Uterus (tissue), 4 donors: Measurements from ENCODE around the gene VPS54. TPM values are rescaled to one million over a fixed set of nuclear protein-coding genes. Genes with fewer than 3 reads are reported as not detected.
"Not testable (repeated sequence)": the region's sequence is repeated elsewhere in the genome, so short reads cannot be mapped to it uniquely, and the experiment has no call there.

Experiments used
- DNase-seq, 2 donors: peaks; one replicate each; pipeline ENCODE4 v3.0.0-alpha.2; 2019 to 2020
- H3K27ac ChIP-seq, 2 donors: fragments of 200-600 bp; sonication (generic); 1 replicate in 1 of 2; 2 replicates in 1 of 2; pipeline ENCODE4 v1.5.1; 2016 to 2018
- H3K27me3 ChIP-seq, 2 donors: fragments of 200-600 bp; sonication (generic); one replicate each; pipeline ENCODE4 v1.5.1; 2018 to 2019; ENCODE audit warnings: control low read depth in 1 of 2
- H3K36me3 ChIP-seq, 2 donors: fragments of 200-600 bp; sonication (generic); one replicate each; pipeline ENCODE4 v1.5.1; 2019; ENCODE audit warnings: control low read depth in 1 of 2
- H3K4me1 ChIP-seq, 2 donors: fragments of 200-600 bp; sonication (generic); one replicate each; pipeline ENCODE4 v1.5.1; 2018 to 2019; ENCODE audit warnings: control low read depth in 1 of 2
- H3K4me3 ChIP-seq, 2 donors: fragments of 200-600 bp; sonication (generic); 1 replicate in 1 of 2; 2 replicates in 1 of 2; pipeline ENCODE4 v1.5.1; 2018 to 2019; ENCODE audit warnings: mild to moderate bottlenecking in 1 of 2
- H3K9me3 ChIP-seq, 2 donors: fragments of 200-600 bp; sonication (generic); one replicate each; pipeline ENCODE4 v1.5.1; 2019; ENCODE audit warnings: control low read depth in 1 of 2
- POLR2A ChIP-seq, 2 donors: fragments of 450-650 bp; IDR thresholded peaks; one replicate each; pipeline ENCODE4 v1.6.1; 2016; ENCODE audit warnings: antibody characterized with exemption in 2 of 2, mild to moderate bottlenecking in 1 of 2, moderate library complexity in 1 of 2
- intact Hi-C: fragments of 100-400 bp; cut with DNase I; formaldehyde crosslinking; loops from one replicate; pipeline ENCODE4 v1.15.1; 2023; ENCODE audit warnings: low total_unique reads
- total RNA-seq, 4 donors: library from RNA; depleted of rRNA in 3 of 4; stranded (reverse); fragments of >200 nt in 3 of 4; gene quantifications; one replicate each; pipeline versions ENCODE4 v1.1.0 to v1.2.4, GENCODE V29; 2014 to 2023
- TF ChIP-seq, protein P1 (sequence below), 4 experiments: fragments of 200-600 bp in 2 of 4; fragments of 450-650 bp in 2 of 4; sonication (generic) in 2 of 4; IDR thresholded peaks; one replicate each; pipeline ENCODE4 v1.5.1; 2016 to 2019; ENCODE audit warnings: antibody characterized with exemption in 4 of 4, mild to moderate bottlenecking in 2 of 4, moderate library complexity in 1 of 4
- donor health status: DM: yes; HTN: yes; CAD: no.

The VPS54 gene
- total RNA-seq, 4 donors from 2014 or later, result 32.1 to 55.2 (median 39.8) TPM

DNA sequence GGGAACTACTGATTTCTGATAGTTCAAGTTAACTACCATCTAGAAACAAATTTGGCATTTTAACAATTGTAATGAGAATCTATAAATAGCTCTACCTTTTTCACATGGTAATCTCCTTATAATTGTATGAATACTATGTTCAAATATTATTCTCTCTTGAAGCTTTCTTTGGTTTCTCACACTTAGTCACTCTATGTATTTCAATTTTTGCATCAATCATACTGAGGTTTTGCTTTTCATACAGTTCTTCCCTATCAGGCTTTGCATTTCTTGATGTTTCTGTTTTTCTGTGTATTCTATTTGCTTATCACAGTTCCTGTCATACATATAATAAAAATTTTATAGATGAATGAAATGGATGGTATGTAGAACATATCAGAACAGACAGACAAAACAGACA lies 16.0 kb downstream of the VPS54 start:
- Histone ChIP-seq H3K36me3 (no peaks in the 10 kb centered on the region), H3K4me1 (peaks cover 0 to 5% of the 10 kb centered on the region in 2 donors), H3K27me3 (no peaks in the 10 kb centered on the region), H3K4me3 (no peak overlapping the region), H3K9me3 (no peaks in the 10 kb centered on the region), H3K27ac (no peak overlapping the region)
- TF ChIP-seq, protein P1, sequence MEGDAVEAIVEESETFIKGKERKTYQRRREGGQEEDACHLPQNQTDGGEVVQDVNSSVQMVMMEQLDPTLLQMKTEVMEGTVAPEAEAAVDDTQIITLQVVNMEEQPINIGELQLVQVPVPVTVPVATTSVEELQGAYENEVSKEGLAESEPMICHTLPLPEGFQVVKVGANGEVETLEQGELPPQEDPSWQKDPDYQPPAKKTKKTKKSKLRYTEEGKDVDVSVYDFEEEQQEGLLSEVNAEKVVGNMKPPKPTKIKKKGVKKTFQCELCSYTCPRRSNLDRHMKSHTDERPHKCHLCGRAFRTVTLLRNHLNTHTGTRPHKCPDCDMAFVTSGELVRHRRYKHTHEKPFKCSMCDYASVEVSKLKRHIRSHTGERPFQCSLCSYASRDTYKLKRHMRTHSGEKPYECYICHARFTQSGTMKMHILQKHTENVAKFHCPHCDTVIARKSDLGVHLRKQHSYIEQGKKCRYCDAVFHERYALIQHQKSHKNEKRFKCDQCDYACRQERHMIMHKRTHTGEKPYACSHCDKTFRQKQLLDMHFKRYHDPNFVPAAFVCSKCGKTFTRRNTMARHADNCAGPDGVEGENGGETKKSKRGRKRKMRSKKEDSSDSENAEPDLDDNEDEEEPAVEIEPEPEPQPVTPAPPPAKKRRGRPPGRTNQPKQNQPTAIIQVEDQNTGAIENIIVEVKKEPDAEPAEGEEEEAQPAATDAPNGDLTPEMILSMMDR (IDR thresholded peaks at IDR 0.05), result no peak
- no peak for TF ChIP-seq POLR2A (IDR thresholded peaks at IDR 0.05)
- DNase-seq, result no peak
- intact Hi-C loops, result no loop called here

DNA sequence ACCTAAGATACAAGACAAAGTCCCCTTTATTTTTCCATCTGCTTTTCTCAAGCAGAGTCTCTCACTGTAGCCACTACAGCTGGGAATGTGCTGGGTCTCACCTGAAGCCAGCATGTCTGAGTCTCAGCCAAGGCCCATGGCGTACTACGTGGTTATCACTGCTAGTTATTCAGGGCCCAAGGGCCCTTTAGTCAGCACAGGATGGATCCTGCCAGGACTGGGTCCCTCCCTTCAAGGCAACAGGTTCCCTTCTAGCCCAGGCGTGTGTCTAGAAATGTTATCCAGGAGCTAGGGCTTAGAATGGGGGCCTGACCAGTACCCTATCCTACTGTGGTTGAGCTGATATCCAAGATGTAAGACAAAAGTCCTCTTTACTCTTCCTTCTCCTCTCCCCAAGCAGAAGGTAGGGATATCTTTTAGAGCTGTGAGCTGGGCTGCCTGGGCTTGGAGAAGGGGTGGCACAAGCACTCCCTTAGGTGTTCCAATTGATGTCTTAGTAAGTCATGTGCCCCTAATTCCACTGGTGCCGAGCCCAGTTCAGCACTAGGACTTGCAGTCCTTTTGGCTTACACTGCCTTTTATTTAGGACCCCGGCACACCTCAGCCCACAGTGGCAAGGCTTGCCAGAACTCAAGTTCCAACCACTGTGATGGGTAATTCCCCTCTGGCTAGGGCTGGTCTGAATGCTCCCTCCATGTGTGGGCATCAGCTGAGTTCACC lies 17.7 kb downstream of the VPS54 start:
- Histone ChIP-seq H3K27me3 (no peaks in the 10 kb centered on the region), H3K36me3 (no peaks in the 10 kb centered on the region)
- intact Hi-C loops, result no loop called here

DNA sequence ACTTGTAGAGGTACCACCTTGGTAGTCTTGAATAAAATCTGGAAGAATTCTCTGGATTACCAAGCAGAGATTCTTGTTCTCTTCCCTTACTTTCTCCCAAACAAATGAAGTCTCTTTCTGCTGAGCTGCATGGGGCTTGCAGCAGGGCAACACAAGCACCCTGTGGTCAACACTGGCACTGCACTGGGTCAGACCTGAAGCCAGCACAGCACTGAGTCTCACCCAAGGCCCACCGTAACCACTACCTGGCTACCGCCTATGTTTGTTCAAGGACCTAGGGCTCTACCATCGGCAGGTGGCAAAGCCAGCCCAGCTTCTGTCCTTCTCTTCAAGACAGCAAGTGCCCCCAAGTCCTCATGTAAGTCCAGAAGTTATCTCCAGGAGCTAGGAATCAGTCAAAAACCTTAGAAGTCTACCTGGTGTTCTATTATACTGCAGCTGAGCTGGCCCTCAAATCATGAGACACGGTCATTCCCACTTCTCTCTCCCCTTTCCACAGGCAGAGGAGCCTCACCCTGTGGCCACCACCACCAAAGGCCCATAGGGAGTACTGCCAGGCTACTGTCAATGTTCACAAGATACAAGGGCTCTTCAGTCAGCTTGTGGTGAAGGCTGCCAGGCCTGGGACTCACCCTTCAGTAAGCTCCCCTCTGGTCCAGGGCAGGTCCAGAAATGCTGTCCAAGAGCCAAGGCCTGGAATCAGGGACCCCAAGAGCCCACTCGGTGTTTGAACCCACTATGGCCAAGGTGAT lies 18.4 kb downstream of the VPS54 start:
- TF ChIP-seq, protein P1 (IDR thresholded peaks at IDR 0.05), result no peak
- TF ChIP-seq POLR2A (IDR thresholded peaks at IDR 0.05), result no peak
- Histone ChIP-seq H3K4me3 (no peak overlapping the region), H3K27me3 (no peaks in the 10 kb centered on the region), H3K36me3 (no peaks in the 10 kb centered on the region), H3K27ac (no peak overlapping the region), H3K9me3 (no peaks in the 10 kb centered on the region), H3K4me1 (peaks cover 0 to 5% of the 10 kb centered on the region in 2 donors)
- DNase-seq, result no peak
- intact Hi-C loops, result no loop called here

More for the DNA sequence above, 17.7 kb downstream of the VPS54 start:
- TF ChIP-seq, protein P1 (IDR thresholded peaks at IDR 0.05), result no peak
- TF ChIP-seq POLR2A (IDR thresholded peaks at IDR 0.05), result no peak
- Histone ChIP-seq H3K4me1 (peaks cover 0 to 5% of the 10 kb centered on the region in 2 donors), H3K27ac (no peak overlapping the region), H3K9me3 (no peaks in the 10 kb centered on the region), H3K4me3 (no peak overlapping the region)
- DNase-seq, result no peak

DNA sequence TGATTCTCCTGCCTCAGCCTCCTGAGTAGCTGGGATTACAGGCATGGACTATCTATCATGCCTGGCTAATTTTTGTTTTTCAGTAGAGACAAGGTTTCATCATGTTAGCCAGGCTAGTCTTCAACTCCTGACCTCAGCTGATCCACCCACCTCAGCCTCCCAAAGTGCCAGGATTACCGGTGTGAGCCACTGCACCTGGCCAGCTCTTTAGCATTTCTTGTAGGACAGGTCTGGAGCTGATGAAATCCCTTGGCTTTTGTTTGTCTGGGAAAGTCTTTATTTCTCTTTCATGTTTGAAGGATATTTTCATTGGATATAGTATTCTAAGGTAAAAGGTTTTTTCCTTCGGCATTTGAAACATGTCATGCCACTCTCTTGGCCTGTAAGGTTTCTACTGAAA lies 20.2 kb downstream of the VPS54 start:
- TF ChIP-seq, protein P1 (IDR thresholded peaks at IDR 0.05), result no peak
- no peak for TF ChIP-seq POLR2A (IDR thresholded peaks at IDR 0.05)
- Histone ChIP-seq H3K9me3 (no peaks in the 10 kb centered on the region), H3K27me3 (no peaks in the 10 kb centered on the region), H3K4me3 (no peak overlapping the region), H3K4me1 (peaks cover 0 to 5% of the 10 kb centered on the region in 2 donors), H3K36me3 (no peaks in the 10 kb centered on the region), H3K27ac (no peak overlapping the region)
- no peak for DNase-seq
- intact Hi-C loops, result no loop called here

DNA sequence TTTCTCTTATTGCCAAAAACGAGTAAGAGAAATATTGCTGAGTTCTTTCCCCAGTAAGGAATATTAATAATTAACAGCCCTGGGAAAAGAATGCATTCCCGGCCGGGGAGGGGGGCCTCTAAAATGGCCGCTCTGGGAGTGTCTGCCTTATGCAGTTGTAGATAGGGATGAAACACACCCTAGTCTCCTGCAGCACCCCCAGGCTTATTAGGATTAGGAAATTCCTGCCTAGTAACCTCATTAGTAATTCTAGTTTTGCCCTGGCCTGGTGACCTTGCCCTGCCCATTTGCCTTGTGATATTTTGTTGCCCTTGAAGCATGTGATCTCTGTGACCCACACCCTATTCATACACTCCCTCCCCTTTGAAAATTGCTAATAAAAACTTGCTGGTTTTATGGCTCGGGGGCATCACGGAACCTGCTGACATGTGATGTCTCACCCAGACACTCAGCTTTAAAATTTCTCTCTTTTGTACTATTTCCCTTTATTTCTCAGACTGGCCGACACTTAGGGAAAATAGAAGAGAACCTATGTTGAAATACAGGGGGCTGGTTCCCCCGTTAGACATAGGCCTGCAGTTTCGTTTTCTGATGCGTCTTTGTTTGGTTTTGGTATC lies 22.5 kb downstream of the VPS54 start:
- H3K9me3 ChIP-seq, H3K36me3 ChIP-seq, H3K27me3 ChIP-seq, intact Hi-C loops, H3K4me1 ChIP-seq, H3K27ac ChIP-seq, H3K4me3 ChIP-seq, DNase-seq: not testable (repeated sequence)

DNA sequence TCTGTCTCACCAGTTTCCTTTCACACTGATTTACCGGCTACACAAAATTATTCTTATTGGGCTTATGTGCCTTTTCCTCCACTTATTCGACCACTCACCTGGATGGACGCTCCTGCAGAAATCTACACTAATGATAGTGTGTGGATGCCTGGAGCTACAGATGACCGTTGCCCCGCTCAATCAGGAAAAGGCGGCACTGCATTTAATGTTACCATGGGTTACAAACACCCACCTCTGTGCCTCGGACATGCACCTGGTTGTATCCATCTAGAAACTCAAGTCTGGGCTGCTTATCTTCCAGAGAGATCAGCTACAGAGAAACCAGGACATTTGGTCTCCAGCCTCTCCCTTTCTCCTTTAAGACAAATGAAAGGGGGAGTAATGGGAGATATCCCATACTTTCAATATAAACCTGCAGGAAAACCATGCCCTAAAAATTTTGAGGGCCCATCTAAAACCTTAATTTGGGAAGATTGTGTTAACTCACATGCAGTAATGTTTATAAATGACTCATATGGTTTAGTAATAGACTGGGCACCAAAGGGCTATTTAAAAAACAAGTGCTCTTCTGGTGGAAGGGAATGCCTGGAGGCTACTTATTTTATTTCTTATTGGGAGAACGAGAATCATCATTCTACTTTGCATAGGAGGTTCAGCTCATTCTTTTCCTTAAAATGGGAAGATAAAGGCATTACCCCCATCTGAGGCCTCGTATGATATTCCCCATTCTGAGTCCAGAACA lies 24.7 kb downstream of the VPS54 start:
- intact Hi-C loops, DNase-seq, H3K36me3 ChIP-seq, H3K27me3 ChIP-seq, H3K4me1 ChIP-seq, H3K27ac ChIP-seq, H3K9me3 ChIP-seq, H3K4me3 ChIP-seq: not testable (repeated sequence)
